A549 (cell line): Measurements from ENCODE around the gene KPTN. TPM values are rescaled to one million over a fixed set of nuclear protein-coding genes. Genes with fewer than 3 reads are reported as not detected.

ENCODE experiments used
- ATAC-seq, 2 experiments: fragments of 200-7000 bp in 1 of 2; fragments of >200 bp in 1 of 2; cut with Nextera tagmentation in 1 of 2; cut with Tn5 transposase in 1 of 2; 3 replicates each; pipeline versions ENCODE4 v1.8.0 to v1.9.1; 2018 to 2020; ENCODE audit warnings: mild to moderate bottlenecking in 1 of 2, moderate library complexity in 1 of 2
- CTCF ChIA-PET: fragments of 300-600 bp; sonication (Branson Sonifier 250); formaldehyde crosslinking; extraction: SDS; loops from one replicate; lab custom pipeline; 2021; ENCODE audit warnings: antibody characterized with exemption, inconsistent platforms; lab: Yijun Ruan, JAX
- POLR2A ChIA-PET: fragments of 350-600 bp; formaldehyde crosslinking; extraction: SDS; loops from one replicate; lab custom pipeline; 2021; ENCODE audit warnings: antibody characterized with exemption, inconsistent platforms; lab: Yijun Ruan, JAX
- DNase-seq, 2 experiments: peaks; one replicate each; pipeline versions ENCODE4 v3.0.0 to v3.0.0-alpha.2; 2011 to 2016; ENCODE audit warnings: low read depth in 1 of 2, low spot score in 1 of 2
- FAIRE-seq: peaks from 2 replicates; lab custom pipeline; 2011; peaks lifted over from hg19 to GRCh38; lab: Jason Lieb, UNC
- H3K27ac ChIP-seq, 2 experiments: fragments of >200 bp; sonication (Bioruptor Twin); formaldehyde crosslinking; 3 replicates each; pipeline ENCODE4 v1.5.1; 2016 to 2017
- H3K4me1 ChIP-seq: fragments of >200 bp; sonication (Bioruptor Twin); formaldehyde crosslinking; 3 replicates; pipeline ENCODE4 v1.6.1; 2016
- H3K4me2 ChIP-seq: fragments of >200 bp; sonication (Bioruptor Twin); formaldehyde crosslinking; 3 replicates; pipeline ENCODE4 v1.6.1; 2016
- H3K4me3 ChIP-seq: fragments of >200 bp; sonication (Bioruptor Twin); formaldehyde crosslinking; 3 replicates; pipeline ENCODE4 v1.5.1; 2016
- H3K9me3 ChIP-seq: fragments of >200 bp; sonication (Bioruptor Twin); formaldehyde crosslinking; 3 replicates; pipeline ENCODE4 v1.6.1; 2016
- CBX2 ChIP-seq: fragments of 200-600 bp; sonication (generic); IDR thresholded peaks from 2 replicates; pipeline ENCODE4 v1.6.1; 2016; ENCODE audit warnings: low read depth, mild to moderate bottlenecking, borderline replicate concordance
- CHD2 ChIP-seq: fragments of 150-350 bp; IDR thresholded peaks from 2 replicates; pipeline ENCODE4 v1.6.1; 2014; ENCODE audit warnings: low read length; ENCODE audit not compliant: partially characterized antibody
- EHMT2 ChIP-seq: fragments of 200-600 bp; sonication (generic); IDR thresholded peaks from 2 replicates; pipeline ENCODE4 v1.6.1; 2016; ENCODE audit warnings: antibody characterized with exemption, low read depth, mild to moderate bottlenecking, moderate library complexity
- EP300 ChIP-seq, 2 experiments: fragments of >200 bp; sonication (Bioruptor Twin); formaldehyde crosslinking; IDR thresholded peaks; 2 replicates in 1 of 2; 3 replicates in 1 of 2; pipeline ENCODE4 v1.6.1; 2016 to 2017
- FOSB ChIP-seq: fragments of 250-450 bp; sonication (Bioruptor Pico); IDR thresholded peaks from 2 replicates; pipeline ENCODE4 v1.5.0; 2020; ENCODE audit warnings: mild to moderate bottlenecking, moderate library complexity
- FOSL2 ChIP-seq, 2 experiments: fragments of 450-650 bp in 1 of 2; fragments of >200 bp in 1 of 2; sonication (Bioruptor Twin) in 1 of 2; formaldehyde crosslinking; IDR thresholded peaks; 2 replicates each; pipeline versions ENCODE4 v1.5.0 to v1.6.1; 2016 to 2020; ENCODE audit warnings: mild to moderate bottlenecking in 1 of 2, moderate library complexity in 1 of 2
- HDAC2 ChIP-seq: fragments of 200-600 bp; sonication (generic); IDR thresholded peaks from 2 replicates; pipeline ENCODE4 v1.6.1; 2016
- HES2 ChIP-seq: fragments of >200 bp; sonication (Bioruptor Twin); formaldehyde crosslinking; IDR thresholded peaks from 2 replicates; pipeline ENCODE4 v1.6.1; 2016
- JUN ChIP-seq, 2 experiments: fragments of >200 bp; sonication (Bioruptor Twin); formaldehyde crosslinking; IDR thresholded peaks; 2 replicates in 1 of 2; 3 replicates in 1 of 2; pipeline ENCODE4 v1.6.1; 2016 to 2017
- JUNB ChIP-seq: fragments of >200 bp; sonication (Bioruptor Twin); formaldehyde crosslinking; IDR thresholded peaks from 2 replicates; pipeline ENCODE4 v1.6.1; 2016
- MAFK ChIP-seq: fragments of 450-650 bp; IDR thresholded peaks from 2 replicates; pipeline ENCODE4 v1.6.1; 2014; ENCODE audit not compliant: partially characterized antibody
- MAZ ChIP-seq: fragments of 150-350 bp; IDR thresholded peaks from 2 replicates; pipeline ENCODE4 v1.6.1; 2014; ENCODE audit warnings: antibody characterized with exemption, low read depth, low read length, borderline replicate concordance
- PHF8 ChIP-seq: fragments of 200-600 bp; sonication (generic); IDR thresholded peaks from 2 replicates; pipeline ENCODE4 v1.6.1; 2016; ENCODE audit warnings: low read depth, mild to moderate bottlenecking, antibody characterized with exemption, moderate library complexity, borderline replicate concordance
- RCOR1 ChIP-seq: fragments of 150-350 bp; IDR thresholded peaks from 2 replicates; pipeline ENCODE4 v1.6.1; 2014; ENCODE audit warnings: antibody characterized with exemption, low read length, low read depth
- REST ChIP-seq: fragments of 200-600 bp; sonication (generic); IDR thresholded peaks from 2 replicates; pipeline ENCODE4 v1.6.1; 2016; ENCODE audit warnings: antibody characterized with exemption, mild to moderate bottlenecking, moderate library complexity
- TP53 ChIP-seq: fragments of 250-450 bp; sonication (Bioruptor Pico); IDR thresholded peaks from 2 replicates; pipeline ENCODE4 v1.5.0; 2021; ENCODE audit warnings: mild to moderate bottlenecking, moderate library complexity
- ZNF302 ChIP-seq: fragments of 250-450 bp; sonication (Bioruptor Pico); IDR thresholded peaks from 2 replicates; pipeline ENCODE4 v1.9.0; 2021; ENCODE audit warnings: inconsistent platforms, mild to moderate bottlenecking, moderate library complexity
- ZSCAN20 ChIP-seq: fragments of 250-450 bp; sonication (Bioruptor Pico); IDR thresholded peaks from 2 replicates; pipeline ENCODE4 v1.8.0; 2022; ENCODE audit warnings: mild to moderate bottlenecking, moderate library complexity
- WGBS: methylation state at CpG from one replicate; pipeline ENCODE4 v1.1.6; 2017; ENCODE audit errors: missing lambda C conversion rate; 5-methylcytosine and 5-hydroxymethylcytosine counted together
- polyA plus RNA-seq, 4 experiments: library from polyadenylated mRNA; depleted of rRNA in 3 of 4; stranded (reverse); fragments of >200 nt; fragmentation: RNase III in 1 of 4; extraction: RNeasy Plus Mini Kit Qiagen cat#74134 plus additional on column Dnase treatment in 1 of 4; gene quantifications; 2 replicates in 3 of 4; 3 replicates in 1 of 4; pipeline ENCODE4 v1.2.3, GENCODE V29; 2011 to 2017
- TF ChIP-seq, protein P1 (sequence below): fragments of 150-350 bp; IDR thresholded peaks from 2 replicates; pipeline ENCODE4 v1.6.1; 2014; ENCODE audit warnings: low read depth, mild to moderate bottlenecking, low read length
- TF ChIP-seq, protein P2 (sequence below): fragments of 250-450 bp; sonication (Bioruptor Pico); IDR thresholded peaks from 2 replicates; pipeline ENCODE4 v1.5.0; 2021; ENCODE audit warnings: mild to moderate bottlenecking, moderate library complexity, borderline replicate concordance

The KPTN gene
- polyA plus RNA-seq, 2 of the 4 experiments (the other 2 are of a cell fraction), result 10.6 to 20.6 TPM

GRCh38 chr19:47497050-47497766 is 13.2 kb upstream of the KPTN start:
- WGBS, result 94% methylated on average over 21 of the region's 23 CpGs
- no peak for DNase-seq
- no peak overlapping the region for H3K4me3 ChIP-seq
- FAIRE-seq, result no peak
- H3K4me2 ChIP-seq, result no peak overlapping the region
- no peaks in the 10 kb centered on the region for H3K9me3 ChIP-seq
- ChIA-PET CTCF (interaction anchor here (1.1 to 9.7 kb wide), 8 partner anchors 13 to 210 kb away, joined by 3 to 58 read pairs (median 22); partner anchors contain the start of genes KPTN and NAPA), POLR2A (interaction anchor here (0.5 kb wide), 1 partner anchor 34 kb away, joined by 6 read pairs; no protein-coding TSS in a partner anchor)
- no peak overlapping the region for H3K27ac ChIP-seq
- no peaks in the 10 kb centered on the region for H3K4me1 ChIP-seq
- no peak; a peak in 1 of 6 replicates for ATAC-seq
- no peak for TF ChIP-seq EP300 (IDR thresholded peaks at IDR 0.05)
- TF ChIP-seq JUNB, result no peak
- no peak for TF ChIP-seq HDAC2
- TF ChIP-seq, protein P1, sequence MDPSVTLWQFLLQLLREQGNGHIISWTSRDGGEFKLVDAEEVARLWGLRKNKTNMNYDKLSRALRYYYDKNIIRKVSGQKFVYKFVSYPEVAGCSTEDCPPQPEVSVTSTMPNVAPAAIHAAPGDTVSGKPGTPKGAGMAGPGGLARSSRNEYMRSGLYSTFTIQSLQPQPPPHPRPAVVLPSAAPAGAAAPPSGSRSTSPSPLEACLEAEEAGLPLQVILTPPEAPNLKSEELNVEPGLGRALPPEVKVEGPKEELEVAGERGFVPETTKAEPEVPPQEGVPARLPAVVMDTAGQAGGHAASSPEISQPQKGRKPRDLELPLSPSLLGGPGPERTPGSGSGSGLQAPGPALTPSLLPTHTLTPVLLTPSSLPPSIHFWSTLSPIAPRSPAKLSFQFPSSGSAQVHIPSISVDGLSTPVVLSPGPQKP, result no peak
- no peak for TF ChIP-seq FOSL2 (IDR thresholded peaks at IDR 0.05)
- TF ChIP-seq FOSL2 (CRISPR knock-in tag; IDR thresholded peaks at IDR 0.05), result no peak
- TF ChIP-seq MAZ, result no peak
- no peak for TF ChIP-seq JUN (IDR thresholded peaks at IDR 0.05)
- TF ChIP-seq ZNF302 (CRISPR knock-in tag), result no peak
- TF ChIP-seq ZSCAN20 (CRISPR knock-in tag), result no peak
- TF ChIP-seq TP53 (CRISPR knock-in tag), result no peak
- no peak for TF ChIP-seq FOSB (CRISPR knock-in tag)
- TF ChIP-seq CHD2, result no peak
- TF ChIP-seq PHF8, result no peak

DNA sequence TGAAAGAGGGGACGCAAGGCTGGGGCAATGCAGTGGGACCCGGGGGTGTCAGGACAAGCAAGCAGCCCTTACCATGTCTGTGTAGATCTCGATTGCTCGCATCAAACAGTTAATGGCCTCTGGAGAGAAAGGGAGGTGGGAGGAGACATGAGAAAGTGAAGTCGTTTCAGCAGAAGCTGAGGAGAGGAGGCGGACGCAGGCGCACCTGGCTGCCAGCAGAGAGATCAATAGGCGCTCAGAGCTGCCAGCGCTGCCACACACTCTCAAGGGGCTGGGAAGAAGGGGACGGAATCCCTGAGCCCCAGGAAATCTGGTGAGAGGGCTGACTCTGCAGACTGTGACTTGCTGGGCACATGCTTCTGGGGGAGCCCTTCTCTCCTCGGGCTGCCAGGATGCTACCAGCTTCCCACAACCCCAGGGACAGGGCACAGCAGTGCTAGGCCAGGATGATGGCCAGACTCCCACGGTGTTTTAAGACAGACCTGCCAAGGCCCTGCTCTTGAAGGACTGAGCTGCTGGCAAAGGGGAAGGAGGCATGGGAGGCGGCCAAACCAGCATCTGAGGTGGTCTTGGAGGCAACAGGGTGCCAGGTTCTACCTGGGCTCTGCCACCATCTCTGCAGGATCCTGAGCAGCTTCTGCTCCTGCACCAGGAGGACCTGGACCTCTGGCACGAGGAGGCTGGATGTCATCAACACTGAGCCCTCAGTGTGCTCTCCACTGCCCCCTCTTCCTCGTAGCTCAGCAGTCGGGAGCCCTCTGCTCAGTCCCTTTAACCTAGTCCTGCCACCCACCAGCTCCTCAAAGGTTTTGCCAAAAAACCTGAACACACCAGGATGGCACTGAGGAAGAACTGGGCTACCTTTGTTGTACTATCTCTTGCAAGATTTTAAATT is 11.7 kb upstream of the KPTN start:
- Histone ChIP-seq H3K4me3 (no peak overlapping the region), H3K4me1 (no peaks in the 10 kb centered on the region), H3K4me2 (no peak overlapping the region)
- no peak for FAIRE-seq
- 86% methylated on average over 16 of the region's 17 CpGs for WGBS
- ChIA-PET POLR2A (no interaction called here), CTCF (interaction anchor here (0.8 to 9.7 kb wide), 10 partner anchors 9 to 294 kb away, joined by 3 to 58 read pairs (median 6); partner anchors contain the start of genes KPTN and NAPA)
- ATAC-seq, result no peak
- no peak for DNase-seq
- TF ChIP-seq HES2 (no peak), EHMT2 (no peak), MAFK (no peak), RCOR1 (no peak), REST (no peak), CBX2 (no peak)
- TF ChIP-seq, protein P2, sequence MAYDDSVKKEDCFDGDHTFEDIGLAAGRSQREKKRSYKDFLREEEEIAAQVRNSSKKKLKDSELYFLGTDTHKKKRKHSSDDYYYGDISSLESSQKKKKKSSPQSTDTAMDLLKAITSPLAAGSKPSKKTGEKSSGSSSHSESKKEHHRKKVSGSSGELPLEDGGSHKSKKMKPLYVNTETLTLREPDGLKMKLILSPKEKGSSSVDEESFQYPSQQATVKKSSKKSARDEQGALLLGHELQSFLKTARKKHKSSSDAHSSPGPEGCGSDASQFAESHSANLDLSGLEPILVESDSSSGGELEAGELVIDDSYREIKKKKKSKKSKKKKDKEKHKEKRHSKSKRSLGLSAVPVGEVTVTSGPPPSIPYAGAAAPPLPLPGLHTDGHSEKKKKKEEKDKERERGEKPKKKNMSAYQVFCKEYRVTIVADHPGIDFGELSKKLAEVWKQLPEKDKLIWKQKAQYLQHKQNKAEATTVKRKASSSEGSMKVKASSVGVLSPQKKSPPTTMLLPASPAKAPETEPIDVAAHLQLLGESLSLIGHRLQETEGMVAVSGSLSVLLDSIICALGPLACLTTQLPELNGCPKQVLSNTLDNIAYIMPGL (CRISPR knock-in tag), result no peak
- TF ChIP-seq, all 56 proteins: peak for 0
- H3K9me3 ChIP-seq, result no peaks in the 10 kb centered on the region
- no peak overlapping the region for H3K27ac ChIP-seq
